ENCODE data around the gene IL10RA. TPM values are rescaled to one million over a fixed set of nuclear protein-coding genes. Genes with fewer than 3 reads are reported as not detected.

Gene IL10RA
- polyA plus RNA-seq, 1 experiment: not detected

DNA sequence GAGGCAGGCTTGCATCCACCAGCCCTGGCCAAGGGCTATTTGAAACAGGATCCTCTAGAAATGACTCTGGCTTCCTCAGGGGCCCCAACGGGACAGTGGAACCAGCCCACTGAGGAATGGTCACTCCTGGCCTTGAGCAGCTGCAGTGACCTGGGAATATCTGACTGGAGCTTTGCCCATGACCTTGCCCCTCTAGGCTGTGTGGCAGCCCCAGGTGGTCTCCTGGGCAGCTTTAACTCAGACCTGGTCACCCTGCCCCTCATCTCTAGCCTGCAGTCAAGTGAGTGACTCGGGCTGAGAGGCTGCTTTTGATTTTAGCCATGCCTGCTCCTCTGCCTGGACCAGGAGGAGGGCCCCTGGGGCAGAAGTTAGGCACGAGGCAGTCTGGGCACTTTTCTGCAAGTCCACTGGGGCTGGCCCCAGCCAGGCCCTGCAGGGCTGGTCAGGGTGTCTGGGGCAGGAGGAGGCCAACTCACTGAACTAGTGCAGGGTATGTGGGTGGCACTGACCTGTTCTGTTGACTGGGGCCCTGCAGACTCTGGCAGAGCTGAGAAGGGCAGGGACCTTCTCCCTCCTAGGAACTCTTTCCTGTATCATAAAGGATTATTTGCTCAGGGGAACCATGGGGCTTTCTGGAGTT, 13.3 kb downstream of the IL10RA start:
- POLR2A ChIA-PET: no interaction called here
- CTCF ChIA-PET: no interaction called here
- no peak overlapping the region for H3K27ac ChIP-seq (ENCODE audit: low read depth, low read length)
- H3K27me3 ChIP-seq (ENCODE audit: control insufficient read depth, insufficient read depth, low read length): peaks cover 3% of the 10 kb centered on the region
- no peak for DNase-seq (ENCODE audit: low read depth, low spot score)
- H3K4me3 ChIP-seq (ENCODE audit: low read depth, low read length): no peak overlapping the region
- no peaks in the 10 kb centered on the region for H3K9me3 ChIP-seq (ENCODE audit: control insufficient read depth, insufficient read depth, low read length)
- TF ChIP-seq, protein P1, sequence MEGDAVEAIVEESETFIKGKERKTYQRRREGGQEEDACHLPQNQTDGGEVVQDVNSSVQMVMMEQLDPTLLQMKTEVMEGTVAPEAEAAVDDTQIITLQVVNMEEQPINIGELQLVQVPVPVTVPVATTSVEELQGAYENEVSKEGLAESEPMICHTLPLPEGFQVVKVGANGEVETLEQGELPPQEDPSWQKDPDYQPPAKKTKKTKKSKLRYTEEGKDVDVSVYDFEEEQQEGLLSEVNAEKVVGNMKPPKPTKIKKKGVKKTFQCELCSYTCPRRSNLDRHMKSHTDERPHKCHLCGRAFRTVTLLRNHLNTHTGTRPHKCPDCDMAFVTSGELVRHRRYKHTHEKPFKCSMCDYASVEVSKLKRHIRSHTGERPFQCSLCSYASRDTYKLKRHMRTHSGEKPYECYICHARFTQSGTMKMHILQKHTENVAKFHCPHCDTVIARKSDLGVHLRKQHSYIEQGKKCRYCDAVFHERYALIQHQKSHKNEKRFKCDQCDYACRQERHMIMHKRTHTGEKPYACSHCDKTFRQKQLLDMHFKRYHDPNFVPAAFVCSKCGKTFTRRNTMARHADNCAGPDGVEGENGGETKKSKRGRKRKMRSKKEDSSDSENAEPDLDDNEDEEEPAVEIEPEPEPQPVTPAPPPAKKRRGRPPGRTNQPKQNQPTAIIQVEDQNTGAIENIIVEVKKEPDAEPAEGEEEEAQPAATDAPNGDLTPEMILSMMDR (IDR thresholded peaks at IDR 0.05; ENCODE audit: low read depth, low read length): no peak

DNA sequence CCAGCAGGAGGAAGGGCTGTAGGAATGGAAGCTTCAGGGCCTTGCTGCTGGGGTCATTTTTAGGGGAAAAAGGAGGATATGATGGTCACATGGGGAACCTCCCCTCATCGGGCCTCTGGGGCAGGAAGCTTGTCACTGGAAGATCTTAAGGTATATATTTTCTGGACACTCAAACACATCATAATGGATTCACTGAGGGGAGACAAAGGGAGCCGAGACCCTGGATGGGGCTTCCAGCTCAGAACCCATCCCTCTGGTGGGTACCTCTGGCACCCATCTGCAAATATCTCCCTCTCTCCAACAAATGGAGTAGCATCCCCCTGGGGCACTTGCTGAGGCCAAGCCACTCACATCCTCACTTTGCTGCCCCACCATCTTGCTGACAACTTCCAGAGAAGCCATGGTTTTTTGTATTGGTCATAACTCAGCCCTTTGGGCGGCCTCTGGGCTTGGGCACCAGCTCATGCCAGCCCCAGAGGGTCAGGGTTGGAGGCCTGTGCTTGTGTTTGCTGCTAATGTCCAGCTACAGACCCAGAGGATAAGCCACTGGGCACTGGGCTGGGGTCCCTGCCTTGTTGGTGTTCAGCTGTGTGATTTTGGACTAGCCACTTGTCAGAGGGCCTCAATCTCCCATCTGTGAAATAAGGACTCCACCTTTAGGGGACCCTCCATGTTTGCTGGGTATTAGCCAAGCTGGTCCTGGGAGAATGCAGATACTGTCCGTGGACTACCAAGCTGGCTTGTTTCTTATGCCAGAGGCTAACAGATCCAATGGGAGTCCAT, 14.1 kb downstream of the IL10RA start:
- CTCF ChIA-PET: interaction anchor here (0.5 kb wide), 1 partner anchor 113 kb away, joined by 3 read pairs; no protein-coding TSS in a partner anchor
- no peak overlapping the region for H3K27ac ChIP-seq (ENCODE audit: low read depth, low read length)
- H3K27me3 ChIP-seq (ENCODE audit: control insufficient read depth, insufficient read depth, low read length): peaks cover 3% of the 10 kb centered on the region
- H3K9me3 ChIP-seq (ENCODE audit: control insufficient read depth, insufficient read depth, low read length): no peaks in the 10 kb centered on the region
- DNase-seq (ENCODE audit: low read depth, low spot score): no peak
- POLR2A ChIA-PET: no interaction called here
- no peak overlapping the region for H3K4me3 ChIP-seq (ENCODE audit: low read depth, low read length)
- TF ChIP-seq, protein P1 (IDR thresholded peaks at IDR 0.05; ENCODE audit: low read depth, low read length): no peak

DNA sequence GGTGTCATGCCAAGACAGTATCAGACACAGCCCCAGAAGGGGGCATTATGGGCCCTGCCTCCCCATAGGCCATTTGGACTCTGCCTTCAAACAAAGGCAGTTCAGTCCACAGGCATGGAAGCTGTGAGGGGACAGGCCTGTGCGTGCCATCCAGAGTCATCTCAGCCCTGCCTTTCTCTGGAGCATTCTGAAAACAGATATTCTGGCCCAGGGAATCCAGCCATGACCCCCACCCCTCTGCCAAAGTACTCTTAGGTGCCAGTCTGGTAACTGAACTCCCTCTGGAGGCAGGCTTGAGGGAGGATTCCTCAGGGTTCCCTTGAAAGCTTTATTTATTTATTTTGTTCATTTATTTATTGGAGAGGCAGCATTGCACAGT, 14.6 kb downstream of the IL10RA start:
- Histone ChIP-seq H3K4me3 (ENCODE audit: low read depth, low read length) (no peak overlapping the region), H3K27me3 (ENCODE audit: control insufficient read depth, insufficient read depth, low read length) (peaks cover 3% of the 10 kb centered on the region), H3K9me3 (ENCODE audit: control insufficient read depth, insufficient read depth, low read length) (no peaks in the 10 kb centered on the region), H3K27ac (ENCODE audit: low read depth, low read length) (no peak overlapping the region)
- no peak for DNase-seq (ENCODE audit: low read depth, low spot score)
- ChIA-PET POLR2A (no interaction called here), CTCF (no interaction called here)
- TF ChIP-seq, protein P1 (IDR thresholded peaks at IDR 0.05; ENCODE audit: low read depth, low read length): no peak

DNA sequence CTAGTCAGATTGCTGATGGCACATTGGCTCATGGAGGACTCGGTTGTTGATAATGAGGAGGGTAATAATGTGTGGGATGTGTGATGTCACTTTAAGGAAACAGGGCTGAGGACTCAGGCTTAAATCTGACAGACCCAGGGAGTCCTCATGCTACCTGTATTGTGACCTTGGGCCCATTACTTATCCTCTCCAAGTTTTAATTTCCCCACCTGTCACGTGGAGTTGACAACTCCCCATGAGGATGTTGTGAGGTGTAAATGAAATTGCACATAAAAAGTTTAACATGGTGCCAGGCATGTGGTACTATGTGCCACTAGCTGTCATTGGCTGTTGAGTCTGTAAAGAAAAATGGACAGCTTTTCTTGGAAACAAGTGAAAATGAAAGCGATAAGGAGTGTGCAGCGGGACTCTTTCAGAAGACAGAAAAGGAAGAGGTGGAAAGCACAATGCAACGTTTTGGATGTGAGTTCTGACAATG, 15.3 kb downstream of the IL10RA start:
- POLR2A ChIA-PET: no interaction called here
- DNase-seq (ENCODE audit: low read depth, low spot score): no peak
- no peak overlapping the region for H3K27ac ChIP-seq (ENCODE audit: low read depth, low read length)
- H3K4me3 ChIP-seq (ENCODE audit: low read depth, low read length): no peak overlapping the region
- TF ChIP-seq, protein P1 (IDR thresholded peaks at IDR 0.05; ENCODE audit: low read depth, low read length): no peak
- CTCF ChIA-PET: no interaction called here
- H3K27me3 ChIP-seq (ENCODE audit: control insufficient read depth, insufficient read depth, low read length): peaks cover 3% of the 10 kb centered on the region
- H3K9me3 ChIP-seq (ENCODE audit: control insufficient read depth, insufficient read depth, low read length): no peaks in the 10 kb centered on the region

DNA sequence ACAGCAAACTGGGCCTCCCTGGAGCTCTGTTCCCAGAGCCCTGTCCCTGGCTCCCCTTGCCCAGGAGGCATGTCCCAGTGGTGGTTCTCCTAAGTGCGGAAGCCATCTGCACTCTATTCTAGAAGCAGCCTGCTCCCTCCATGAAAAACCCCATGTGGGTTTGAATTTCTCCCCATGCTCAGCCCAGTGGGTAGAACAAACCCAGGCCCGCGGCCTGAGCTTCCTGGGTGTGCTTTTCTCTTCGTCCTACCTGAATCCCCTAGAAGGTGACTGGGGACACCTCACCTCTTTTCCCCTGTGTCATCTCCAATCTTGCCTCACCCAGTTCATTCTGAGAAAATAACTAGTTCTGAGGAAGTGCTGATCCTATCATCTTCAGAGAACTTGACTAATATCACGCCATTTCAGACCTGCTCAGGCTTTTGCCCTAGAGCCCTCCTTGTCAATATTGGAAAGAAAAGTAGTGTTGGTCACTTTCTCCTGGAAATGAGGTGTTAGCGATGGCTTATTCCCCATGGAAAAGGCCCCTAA, 15.9 kb downstream of the IL10RA start:
- POLR2A ChIA-PET: no interaction called here
- DNase-seq (ENCODE audit: low read depth, low spot score): no peak
- CTCF ChIA-PET: no interaction called here

More for the DNA sequence above, 15.9 kb downstream of the IL10RA start:
- H3K27me3 ChIP-seq (ENCODE audit: control insufficient read depth, insufficient read depth, low read length): peaks cover 3% of the 10 kb centered on the region
- no peaks in the 10 kb centered on the region for H3K9me3 ChIP-seq (ENCODE audit: control insufficient read depth, insufficient read depth, low read length)
- H3K4me3 ChIP-seq (ENCODE audit: low read depth, low read length): no peak overlapping the region
- TF ChIP-seq, protein P1 (IDR thresholded peaks at IDR 0.05; ENCODE audit: low read depth, low read length): no peak
- H3K27ac ChIP-seq (ENCODE audit: low read depth, low read length): no peak overlapping the region

Data from AG04450 (cell line).